Muscle of leg (tissue), 11 donors: Measurements from ENCODE around the gene PHF10. TPM values are rescaled to one million over a fixed set of nuclear protein-coding genes. Genes with fewer than 3 reads are reported as not detected.

Experiments used
- DNase-seq: peaks from one replicate; pipeline ENCODE4 v3.0.0; 2013
- H3K27ac ChIP-seq: one replicate; pipeline ENCODE4 v1.5.1; 2013; ENCODE audit warnings: mild to moderate bottlenecking, low read length, control low read depth
- H3K27me3 ChIP-seq: one replicate; pipeline ENCODE4 v1.6.1; 2013; ENCODE audit warnings: low read length; ENCODE audit not compliant: control insufficient read depth, insufficient read depth
- H3K36me3 ChIP-seq: one replicate; pipeline ENCODE4 v1.6.1; 2013; ENCODE audit warnings: low read length; ENCODE audit not compliant: control insufficient read depth, insufficient read depth
- H3K4me1 ChIP-seq: one replicate; pipeline ENCODE4 v1.6.1; 2013; ENCODE audit warnings: low read length; ENCODE audit not compliant: control insufficient read depth, insufficient read depth
- H3K4me3 ChIP-seq: one replicate; pipeline ENCODE4 v1.5.1; 2013; ENCODE audit warnings: low read length, control low read depth
- H3K9me3 ChIP-seq: replicated peaks from 2 replicates; pipeline ENCODE4 v1.6.1; 2013; ENCODE audit warnings: low read depth, low read length; ENCODE audit not compliant: control insufficient read depth
- WGBS: methylation state at CpG from one replicate; pipeline ENCODE4 v1.1.5; 2013; ENCODE audit warnings: missing lambda C conversion rate; ENCODE audit not compliant: insufficient coverage; 5-methylcytosine and 5-hydroxymethylcytosine counted together
- polyA plus RNA-seq, 8 donors: library from polyadenylated mRNA; unstranded; fragments of 120-200 nt; gene quantifications; one replicate each; pipeline versions ENCODE4 v1.2.1 to v1.2.3, GENCODE V29; 2013; ENCODE audit warnings: inconsistent platforms in 1 of 8, low replicate concordance in 1 of 8; ENCODE audit not compliant: insufficient read length in 8 of 8, insufficient read depth in 1 of 8
- total RNA-seq: library from RNA; stranded (reverse); fragments of 120-200 nt; gene quantifications from one replicate; pipeline ENCODE4 v1.2.4, GENCODE V29; 2013

The PHF10 gene
- total and polyA plus RNA-seq, 9 donors, result 32.5 to 82.4 (median 73.0) TPM

DNA sequence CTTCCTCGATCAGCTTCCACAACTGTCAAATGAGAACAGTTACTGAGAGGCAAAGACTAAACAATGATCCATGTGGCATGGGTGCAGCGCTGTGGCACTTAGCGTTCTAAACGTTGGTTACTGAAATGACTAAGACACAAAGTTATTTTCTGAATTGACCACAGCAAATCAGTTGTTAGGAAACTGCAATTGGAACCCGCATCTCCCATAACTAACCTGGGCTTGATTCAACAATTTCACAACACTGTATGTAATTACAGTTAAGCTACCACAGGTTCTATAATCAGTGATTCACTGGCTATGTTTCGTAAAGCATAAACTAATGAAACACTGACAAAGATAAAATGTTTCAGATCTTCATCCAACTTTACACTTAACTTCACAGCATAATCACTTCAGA is 35.0 kb downstream of the PHF10 start:
- 98% methylated on average over 5 of the region's 6 CpGs for WGBS
- Histone ChIP-seq H3K27ac (no peak overlapping the region), H3K9me3 (peaks cover 36% of the 10 kb centered on the region), H3K27me3 (no peaks in the 10 kb centered on the region), H3K4me3 (no peak overlapping the region), H3K36me3 (peaks cover 29% of the 10 kb centered on the region), H3K4me1 (no peaks in the 10 kb centered on the region)
- no peak for DNase-seq

DNA sequence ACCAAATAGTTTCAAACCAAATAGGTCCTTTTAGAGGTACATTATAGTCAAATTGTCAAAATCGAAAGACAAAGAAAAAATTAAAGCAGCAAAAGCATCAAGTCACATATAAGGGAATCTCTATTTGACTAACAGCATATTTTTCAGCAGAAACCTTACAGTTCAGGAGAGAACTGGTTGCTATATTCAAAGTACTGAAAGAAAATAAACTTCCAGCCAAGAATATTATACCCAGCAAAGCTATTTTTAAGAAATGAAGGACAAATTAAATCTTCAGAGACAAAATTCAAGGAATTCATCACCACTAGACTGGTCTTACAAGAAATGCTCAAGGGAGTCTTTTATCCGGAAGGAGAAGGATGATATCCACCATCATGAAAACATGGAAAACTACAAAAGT is 38.4 kb downstream of the PHF10 start:
- Histone ChIP-seq H3K27ac (no peak overlapping the region), H3K4me3 (no peak overlapping the region), H3K9me3 (peaks cover 32% of the 10 kb centered on the region), H3K36me3 (peaks cover 46% of the 10 kb centered on the region), H3K4me1 (no peaks in the 10 kb centered on the region), H3K27me3 (no peaks in the 10 kb centered on the region)
- DNase-seq, result no peak
- no CpG with 5 or more reads among the region's 2 CpGs for WGBS

DNA sequence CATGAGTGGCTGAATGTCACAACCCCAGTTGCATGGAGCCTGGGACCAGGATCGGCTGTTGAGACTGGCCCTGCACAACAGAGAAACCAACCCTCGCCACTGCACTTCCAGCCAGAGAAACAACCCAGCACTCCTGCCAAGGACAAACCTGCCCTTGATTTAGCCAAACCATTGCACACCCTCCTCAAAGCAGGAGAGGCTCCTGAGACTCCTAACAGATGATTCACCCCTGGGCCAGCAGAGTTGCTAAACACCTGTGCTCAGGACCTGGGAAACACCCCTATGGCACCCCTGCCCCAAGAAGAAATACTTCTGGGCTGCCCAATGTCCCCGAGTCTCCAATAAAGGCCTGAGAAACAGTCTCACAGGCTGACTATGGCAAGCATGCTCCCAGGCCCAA is 40.2 kb downstream of the PHF10 start:
- H3K27ac ChIP-seq, result no peak overlapping the region
- 100% methylated on average over 1 of the region's 3 CpGs for WGBS
- peaks cover 42% of the 10 kb centered on the region for H3K36me3 ChIP-seq
- no peak overlapping the region for H3K4me3 ChIP-seq
- H3K4me1 ChIP-seq, result no peaks in the 10 kb centered on the region
- H3K9me3 ChIP-seq, result peaks cover 22% of the 10 kb centered on the region
- no peaks in the 10 kb centered on the region for H3K27me3 ChIP-seq
- no peak for DNase-seq

DNA sequence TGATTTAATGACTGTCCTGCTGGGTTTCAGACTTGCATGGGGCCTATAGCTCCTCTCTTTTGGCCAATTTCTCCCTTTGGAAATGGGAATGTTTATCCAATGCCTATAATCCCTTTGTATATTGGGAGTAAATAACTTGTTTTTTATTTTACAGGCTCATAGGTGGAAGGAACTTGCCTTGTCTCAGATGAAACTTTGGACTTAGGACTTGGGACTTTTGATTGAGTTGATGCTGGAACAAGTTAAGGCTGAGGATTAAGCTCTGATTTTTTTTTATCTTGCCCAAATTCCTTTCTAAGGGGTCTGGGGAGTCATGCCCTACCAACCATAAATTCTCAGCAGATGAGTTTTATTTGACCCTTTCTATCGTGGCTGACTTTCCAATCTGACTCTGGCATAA is 46.0 kb downstream of the PHF10 start:
- Histone ChIP-seq H3K36me3 (peaks cover 32% of the 10 kb centered on the region), H3K4me3 (no peak overlapping the region), H3K27me3 (no peaks in the 10 kb centered on the region), H3K9me3 (peaks cover 5% of the 10 kb centered on the region), H3K27ac (no peak overlapping the region), H3K4me1 (no peaks in the 10 kb centered on the region)
- no peak for DNase-seq
- WGBS, result 40% methylated on average over 1 of the region's 1 CpG

DNA sequence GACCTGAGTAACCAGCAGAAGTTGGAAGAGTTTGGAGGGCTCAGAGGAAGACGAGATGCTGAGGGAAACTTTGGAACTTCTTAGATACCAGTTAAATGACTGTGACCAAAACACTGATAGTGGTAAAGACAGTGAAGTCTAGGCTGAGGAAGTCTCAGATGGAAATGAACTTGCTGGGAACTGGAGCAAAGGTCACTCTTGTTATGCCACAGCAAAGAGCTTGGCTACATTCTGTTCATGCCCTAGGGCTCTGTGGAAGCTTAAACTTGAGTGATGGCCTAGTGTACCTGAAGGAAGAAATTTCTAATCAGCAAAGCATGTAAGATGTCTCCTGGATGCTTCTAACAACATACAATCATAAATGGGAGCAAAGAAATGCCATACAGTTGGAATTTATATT is 47.2 kb downstream of the PHF10 start:
- Histone ChIP-seq H3K9me3 (peaks cover 4% of the 10 kb centered on the region), H3K4me1 (no peaks in the 10 kb centered on the region), H3K27me3 (no peaks in the 10 kb centered on the region), H3K4me3 (no peak overlapping the region), H3K27ac (no peak overlapping the region), H3K36me3 (peaks cover 26% of the 10 kb centered on the region)
- no peak for DNase-seq
- WGBS, result 92% methylated on average over 1 of the region's 1 CpG

DNA sequence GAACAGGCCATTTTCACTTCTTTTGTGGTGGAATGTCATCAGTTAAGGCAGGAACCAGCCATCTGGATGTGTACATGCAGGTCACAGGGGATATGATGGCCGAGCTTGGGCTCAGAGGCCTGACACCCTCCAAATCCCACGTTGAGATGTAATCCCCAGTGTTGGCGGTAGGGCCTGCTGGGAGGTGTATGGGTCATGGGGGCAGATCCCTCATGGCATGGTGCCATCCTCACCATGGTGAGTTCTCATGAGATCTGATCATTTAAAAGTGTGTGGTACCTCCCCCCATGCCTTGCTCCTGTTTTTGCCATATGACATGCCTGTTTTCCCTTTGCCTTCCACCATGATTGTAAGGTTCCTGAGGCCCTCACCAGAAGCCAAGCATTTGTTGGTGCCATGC is 49.3 kb downstream of the PHF10 start:
- Histone ChIP-seq H3K4me1 (no peaks in the 10 kb centered on the region), H3K9me3 (no peaks in the 10 kb centered on the region), H3K36me3 (peaks cover 24% of the 10 kb centered on the region), H3K4me3 (no peak overlapping the region), H3K27me3 (no peaks in the 10 kb centered on the region), H3K27ac (no peak overlapping the region)
- WGBS, result 100% methylated on average over 1 of the region's 3 CpGs
- DNase-seq, result no peak

DNA sequence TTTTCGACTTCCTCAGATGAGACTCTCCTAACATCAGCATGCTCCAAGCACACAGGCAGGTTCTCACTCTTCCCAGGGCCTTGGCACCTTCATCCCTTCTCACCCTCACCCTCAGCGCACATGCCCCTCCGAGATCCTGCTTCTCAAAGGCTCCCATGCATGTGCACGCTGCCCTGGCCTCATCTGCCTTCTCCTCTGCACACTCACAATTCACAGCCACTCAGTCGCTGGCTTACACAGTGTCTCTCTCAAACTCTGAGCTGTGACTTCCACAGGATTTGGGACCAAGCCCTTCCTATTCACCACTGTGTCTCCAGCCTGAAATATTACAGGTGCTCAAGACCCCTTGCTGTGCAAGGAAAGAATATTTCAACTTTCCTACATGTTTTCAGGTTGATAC is 52.7 kb downstream of the PHF10 start:
- Histone ChIP-seq H3K4me3 (no peak overlapping the region), H3K9me3 (no peaks in the 10 kb centered on the region), H3K27ac (no peak overlapping the region), H3K27me3 (no peaks in the 10 kb centered on the region), H3K36me3 (peaks cover 25% of the 10 kb centered on the region), H3K4me1 (no peaks in the 10 kb centered on the region)
- no peak for DNase-seq
- WGBS, result 98% methylated on average over 5 of the region's 5 CpGs

DNA sequence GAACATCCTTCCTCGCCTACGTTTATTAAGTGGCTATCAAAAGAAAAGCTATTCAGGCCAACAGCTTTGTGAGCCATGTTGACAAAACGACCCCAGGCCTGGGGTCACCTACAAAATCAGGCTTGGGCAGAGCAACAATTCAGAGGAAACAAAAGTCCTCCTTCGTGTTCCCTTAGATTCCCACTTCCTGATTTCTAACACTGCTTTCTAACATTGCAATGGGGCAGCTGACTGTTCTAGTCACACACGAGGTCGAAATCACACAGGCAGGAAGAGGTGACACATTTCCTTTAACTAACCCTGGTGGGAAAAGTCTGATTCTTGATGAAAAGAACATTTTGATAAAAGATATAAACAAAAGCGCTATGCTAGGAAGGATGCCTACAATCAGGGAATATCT is 54.4 kb downstream of the PHF10 start:
- Histone ChIP-seq H3K4me1 (no peaks in the 10 kb centered on the region), H3K4me3 (no peak overlapping the region), H3K27me3 (no peaks in the 10 kb centered on the region), H3K27ac (peak overlapping the region; percentile 67), H3K36me3 (peaks cover 35% of the 10 kb centered on the region), H3K9me3 (no peaks in the 10 kb centered on the region)
- WGBS, result 50% methylated on average over 4 of the region's 7 CpGs
- DNase-seq, result peak; percentile 51

DNA sequence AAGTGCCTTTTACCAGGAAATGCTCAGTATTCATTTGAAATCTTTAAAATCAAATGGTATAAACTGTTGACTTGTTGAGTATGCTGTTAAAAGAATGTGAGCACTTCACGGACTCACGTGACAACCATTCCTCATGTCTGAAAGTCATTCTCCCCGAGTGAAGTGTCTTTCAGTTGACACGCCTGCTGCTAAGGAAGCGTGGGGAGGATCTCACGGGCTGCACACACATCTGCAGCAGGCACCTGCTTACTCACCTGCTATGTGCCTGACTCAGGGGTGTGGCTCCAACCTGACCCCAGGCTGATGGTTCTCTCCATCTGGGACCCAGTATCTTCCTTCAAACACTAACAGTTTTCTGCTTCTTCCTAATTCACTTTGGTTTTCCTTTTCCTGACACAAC is 55.2 kb downstream of the PHF10 start:
- H3K27me3 ChIP-seq, result no peaks in the 10 kb centered on the region
- H3K9me3 ChIP-seq, result no peaks in the 10 kb centered on the region
- DNase-seq, result no peak
- H3K36me3 ChIP-seq, result peaks cover 39% of the 10 kb centered on the region
- WGBS, result 91% methylated on average over 6 of the region's 6 CpGs
- H3K27ac ChIP-seq, result no peak overlapping the region
- no peaks in the 10 kb centered on the region for H3K4me1 ChIP-seq
- H3K4me3 ChIP-seq, result no peak overlapping the region

DNA sequence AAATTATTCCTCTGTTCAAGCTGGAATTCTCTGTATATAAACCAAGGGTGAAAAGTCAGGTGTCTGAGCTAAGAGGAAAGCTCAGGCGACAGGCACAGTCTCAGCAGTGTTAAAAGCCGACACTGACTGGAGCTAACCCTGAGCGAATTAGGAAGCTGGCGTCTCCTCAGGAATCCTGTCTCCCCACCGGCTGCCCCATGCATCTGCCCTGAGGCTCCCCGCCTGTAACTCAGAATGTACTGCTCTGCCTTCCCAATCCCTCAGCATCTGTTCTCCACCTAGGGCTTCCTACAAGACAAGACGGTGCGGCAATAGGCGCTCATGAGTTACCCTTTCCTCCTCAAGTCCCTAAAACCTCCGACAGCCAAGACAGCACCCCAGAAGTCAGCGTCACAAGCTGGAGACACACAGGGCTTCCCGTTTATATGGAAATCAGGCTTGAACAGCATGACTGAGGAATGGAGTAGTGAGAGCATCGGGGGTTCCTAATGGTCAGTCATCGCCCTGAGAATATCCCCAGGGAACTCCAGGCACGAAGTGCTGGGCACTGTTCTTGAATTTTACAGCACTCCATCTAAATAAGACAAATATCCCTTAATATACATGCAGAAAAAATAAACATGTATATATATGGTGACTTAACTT is 56.0 kb downstream of the PHF10 start:
- Histone ChIP-seq H3K4me3 (no peak overlapping the region), H3K4me1 (no peaks in the 10 kb centered on the region), H3K36me3 (peaks cover 47% of the 10 kb centered on the region), H3K9me3 (no peaks in the 10 kb centered on the region), H3K27ac (no peak overlapping the region), H3K27me3 (no peaks in the 10 kb centered on the region)
- no peak for DNase-seq
- 88% methylated on average over 10 of the region's 15 CpGs for WGBS

DNA sequence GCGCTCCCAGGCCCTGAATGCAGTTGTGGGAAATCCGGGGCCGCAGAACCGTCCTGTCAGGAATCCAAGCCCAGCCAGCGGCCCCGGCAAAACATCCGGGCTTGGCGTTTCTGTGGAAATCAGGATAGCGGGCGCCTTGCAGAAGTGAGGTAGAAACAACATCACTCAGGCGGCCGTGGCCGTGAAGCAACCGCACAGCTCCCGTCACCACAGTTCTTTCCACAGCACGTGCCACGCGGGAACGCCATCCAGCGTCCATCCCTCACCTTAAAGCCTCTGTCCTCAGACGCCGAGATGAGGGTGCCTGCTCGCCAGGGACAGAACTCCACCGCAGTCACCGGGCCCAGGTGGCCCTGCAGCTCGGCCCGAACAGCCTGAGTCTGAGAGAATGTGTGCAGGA is 56.6 kb downstream of the PHF10 start:
- 94% methylated on average over 25 of the region's 27 CpGs for WGBS
- Histone ChIP-seq H3K4me1 (no peaks in the 10 kb centered on the region), H3K27me3 (no peaks in the 10 kb centered on the region), H3K4me3 (no peak overlapping the region), H3K9me3 (no peaks in the 10 kb centered on the region), H3K36me3 (peaks cover 51% of the 10 kb centered on the region), H3K27ac (no peak overlapping the region)
- no peak for DNase-seq
